Skin epidermis (tissue), 12 donors: Measurements from ENCODE around the gene MCHR1.
"Not testable (repeated sequence)": the region's sequence is repeated elsewhere in the genome, so short reads cannot be mapped to it uniquely, and the experiment has no call there.

ENCODE experiments used
- H3K27ac ChIP-seq, 21 experiments: fragments of 200-600 bp; sonication (generic) in 11 of 21; one replicate each; pipeline ENCODE4 v1.5.0; 2020; ENCODE audit warnings: mild to moderate bottlenecking in 3 of 21, inconsistent platforms in 2 of 21, moderate library complexity in 2 of 21
- H3K4me3 ChIP-seq, 7 experiments: fragments of 200-600 bp; sonication (generic) in 2 of 7; one replicate each; pipeline ENCODE4 v1.5.0; 2020; ENCODE audit warnings: inconsistent platforms in 2 of 7, mild to moderate bottlenecking in 2 of 7, moderate library complexity in 1 of 7

The MCHR1 gene

DNA sequence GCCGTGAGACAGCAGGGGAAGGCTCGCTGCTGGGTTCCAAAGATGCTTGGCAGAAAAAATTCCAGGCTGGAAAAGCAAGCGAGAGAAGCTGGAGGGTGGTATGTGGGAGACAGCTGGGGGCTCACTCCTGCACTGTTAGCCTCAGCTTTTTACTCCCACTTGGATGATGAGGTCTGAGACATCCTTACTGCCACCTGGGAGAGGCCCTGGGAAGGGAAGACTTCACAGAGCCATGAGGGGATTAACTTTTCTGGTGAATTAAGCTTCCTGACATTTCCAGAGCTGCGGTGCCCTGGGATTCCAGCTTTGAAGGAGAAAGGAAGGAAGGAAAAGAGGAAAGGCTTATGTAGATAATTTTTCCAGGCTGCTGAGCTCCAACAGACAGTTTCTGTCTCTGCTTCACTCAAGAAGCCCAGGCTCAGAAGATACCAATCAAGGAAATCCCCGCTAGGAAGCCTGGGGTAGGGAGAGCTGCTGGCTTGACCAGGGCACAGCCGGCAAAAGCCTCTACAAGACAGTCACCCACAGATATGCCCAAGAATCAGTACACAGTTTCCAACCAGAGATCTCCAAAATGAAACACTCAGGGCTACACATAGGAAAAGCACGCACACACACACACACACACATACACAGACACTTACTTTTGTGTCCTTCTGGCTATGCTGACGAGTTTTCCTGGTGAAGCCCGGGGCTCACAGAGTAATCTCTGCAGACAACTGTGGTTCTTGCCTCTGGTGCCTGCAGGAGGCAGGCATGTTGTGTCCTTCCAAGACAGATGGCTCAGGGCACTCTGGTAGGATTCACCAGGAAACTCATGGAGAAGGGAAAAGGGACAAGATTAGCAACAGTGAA lies 907 bp downstream of the MCHR1 start:
- Histone ChIP-seq H3K27ac (peak overlapping the region in 5 of 21 experiments; percentile 14 to 35 (median 18)), H3K4me3 (peak overlapping the region in 1 of 7 experiments; percentile 13)

DNA sequence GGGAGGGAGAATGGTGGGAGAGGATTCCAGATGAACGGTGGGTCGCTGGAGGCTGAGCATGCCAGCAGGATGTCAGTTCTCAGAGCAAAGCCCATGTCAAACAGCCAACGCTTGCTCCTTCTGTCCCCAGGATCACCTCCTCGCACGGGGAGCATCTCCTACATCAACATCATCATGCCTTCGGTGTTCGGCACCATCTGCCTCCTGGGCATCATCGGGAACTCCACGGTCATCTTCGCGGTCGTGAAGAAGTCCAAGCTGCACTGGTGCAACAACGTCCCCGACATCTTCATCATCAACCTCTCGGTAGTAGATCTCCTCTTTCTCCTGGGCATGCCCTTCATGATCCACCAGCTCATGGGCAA lies 1.5 kb downstream of the MCHR1 start:
- no peak overlapping the region for H3K4me3 ChIP-seq
- H3K27ac ChIP-seq = no peak overlapping the region

DNA sequence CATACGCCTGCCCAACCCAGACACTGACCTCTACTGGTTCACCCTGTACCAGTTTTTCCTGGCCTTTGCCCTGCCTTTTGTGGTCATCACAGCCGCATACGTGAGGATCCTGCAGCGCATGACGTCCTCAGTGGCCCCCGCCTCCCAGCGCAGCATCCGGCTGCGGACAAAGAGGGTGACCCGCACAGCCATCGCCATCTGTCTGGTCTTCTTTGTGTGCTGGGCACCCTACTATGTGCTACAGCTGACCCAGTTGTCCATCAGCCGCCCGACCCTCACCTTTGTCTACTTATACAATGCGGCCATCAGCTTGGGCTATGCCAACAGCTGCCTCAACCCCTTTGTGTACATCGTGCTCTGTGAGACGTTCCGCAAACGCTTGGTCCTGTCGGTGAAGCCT lies 2.2 kb downstream of the MCHR1 start:
- Histone ChIP-seq H3K27ac (no peak overlapping the region), H3K4me3 (no peak overlapping the region)

DNA sequence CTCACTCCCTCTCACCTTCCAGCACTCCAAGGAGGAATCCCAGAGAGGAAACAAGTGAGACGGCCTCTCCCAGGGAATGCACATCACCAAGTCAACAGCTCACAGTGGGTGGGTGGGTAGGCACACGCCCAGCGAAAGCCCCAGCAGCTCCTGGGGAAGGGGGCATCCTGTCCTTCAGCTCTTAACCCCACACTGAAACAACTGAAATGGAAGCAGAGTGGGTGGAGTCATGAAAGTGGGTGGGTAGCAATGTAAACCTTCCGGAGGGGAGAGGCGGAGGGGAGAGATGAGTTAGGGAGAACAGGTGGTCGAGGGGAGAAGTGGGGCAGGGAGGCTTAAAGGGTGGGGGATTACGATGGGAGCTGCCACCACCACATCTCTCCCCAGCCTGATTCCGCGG lies 5.4 kb downstream of the MCHR1 start:
- H3K27ac ChIP-seq = peak overlapping the region in 2 of 21 experiments; percentile 16 to 30

DNA sequence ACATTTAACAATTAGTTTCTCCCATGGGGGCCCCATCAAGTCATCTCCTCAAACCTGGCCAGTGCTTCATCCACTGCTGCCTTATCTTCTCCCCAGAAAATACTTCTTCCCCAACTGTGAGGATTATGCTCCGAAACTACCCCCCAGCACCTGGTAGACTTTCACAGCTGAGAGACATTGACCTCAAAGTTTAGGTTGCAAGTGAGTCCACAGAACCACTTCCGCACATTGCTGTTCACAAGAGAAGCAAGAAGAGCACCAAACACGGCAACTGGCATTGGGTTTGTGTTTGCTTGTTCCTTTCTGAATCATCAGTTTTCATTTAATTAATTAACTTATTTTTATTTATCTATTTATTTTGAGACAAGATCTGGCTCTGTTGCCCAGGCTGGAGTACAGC lies 6.1 kb downstream of the MCHR1 start:
- H3K27ac ChIP-seq = peak overlapping the region in 1 of 21 experiments; percentile 23

More for the DNA sequence above, 5.4 kb downstream of the MCHR1 start:
- no peak overlapping the region for H3K4me3 ChIP-seq

GRCh38 chr22:40687706-40688105 lies 8.4 kb downstream of the MCHR1 start:
- no peak overlapping the region for H3K27ac ChIP-seq
- no peak overlapping the region for H3K4me3 ChIP-seq

More for the DNA sequence above, 6.1 kb downstream of the MCHR1 start:
- no peak overlapping the region for H3K4me3 ChIP-seq

- no peak overlapping the region for H3K4me3 ChIP-seq
- no peak overlapping the region for H3K27ac ChIP-seq
Observed at GRCh38 chr22:40690370-40690769, 11.1 kb downstream of the MCHR1 start.

GRCh38 chr22:40691532-40691931 lies 12.2 kb downstream of the MCHR1 start:
- H3K27ac ChIP-seq = peak overlapping the region in 1 of 21 experiments; percentile 31
- H3K4me3 ChIP-seq = no peak overlapping the region

GRCh38 chr22:40694411-40694810 lies 15.1 kb downstream of the MCHR1 start:
- H3K27ac ChIP-seq = no peak overlapping the region

DNA sequence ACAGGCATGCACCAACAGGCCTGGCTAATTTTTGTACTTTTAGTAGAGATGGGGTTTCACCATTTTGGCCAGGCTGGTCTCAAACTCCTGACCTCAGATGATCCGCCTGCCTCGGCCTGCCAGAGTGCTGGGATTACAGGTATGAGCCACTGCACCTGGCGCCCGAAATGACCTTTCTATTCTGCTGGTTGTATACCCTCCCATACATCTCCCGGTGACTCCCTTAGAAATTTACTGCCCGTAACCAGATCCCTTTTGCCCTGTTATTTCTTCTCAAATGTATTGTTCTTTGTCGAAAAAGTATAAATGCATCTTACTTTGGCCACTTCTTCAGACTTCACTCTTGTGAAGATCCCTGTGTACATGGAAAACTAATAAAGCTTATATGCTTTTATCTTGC lies 22.0 kb downstream of the MCHR1 start:
- no peak overlapping the region for H3K4me3 ChIP-seq
- H3K27ac ChIP-seq = no peak overlapping the region

More at GRCh38 chr22:40694411-40694810, 15.1 kb downstream of the MCHR1 start:
- no peak overlapping the region for H3K4me3 ChIP-seq

GRCh38 chr22:40703174-40703573 lies 23.9 kb downstream of the MCHR1 start:
- Histone ChIP-seq H3K4me3 (no peak overlapping the region), H3K27ac (no peak overlapping the region)

- Histone ChIP-seq H3K4me3 (no peak overlapping the region), H3K27ac (no peak overlapping the region)
Observed at GRCh38 chr22:40703736-40704135, 24.5 kb downstream of the MCHR1 start.

DNA sequence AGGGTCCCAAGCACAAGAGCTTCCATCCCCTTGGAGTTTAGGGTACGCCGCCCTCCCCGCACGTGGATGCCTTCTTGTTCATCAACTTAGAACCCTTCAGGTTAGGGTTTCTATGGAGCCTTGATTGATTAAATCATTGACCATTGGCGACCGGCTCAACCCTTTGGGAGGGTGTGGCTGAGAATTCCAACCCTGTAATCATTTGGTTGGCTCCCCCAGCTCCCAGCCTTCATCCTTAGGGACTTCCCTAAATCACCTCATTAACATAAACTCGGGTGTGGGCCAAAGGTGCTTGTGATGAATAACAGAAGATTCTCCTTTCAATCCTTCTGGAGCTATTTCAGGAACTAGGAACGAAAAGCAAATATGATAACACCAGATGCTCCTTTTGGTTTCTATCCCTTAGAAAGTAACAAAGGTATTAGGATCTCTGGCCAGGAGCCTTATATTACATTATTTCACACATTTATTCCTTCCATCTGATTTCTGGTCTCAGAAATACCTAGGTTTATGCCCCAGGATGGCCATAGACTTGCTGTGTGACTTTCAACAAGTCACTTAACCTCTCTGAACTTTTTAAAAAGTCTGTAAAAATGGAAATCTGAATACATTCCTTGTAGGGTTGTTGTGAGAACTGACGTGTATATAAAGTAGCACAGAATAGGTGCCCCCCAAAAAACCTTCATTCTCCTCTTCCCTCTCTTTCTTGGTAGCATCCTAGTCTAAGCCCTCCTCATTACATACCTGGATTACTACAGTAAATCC lies 26.8 kb downstream of the MCHR1 start:
- H3K27ac ChIP-seq = no peak overlapping the region
- no peak overlapping the region for H3K4me3 ChIP-seq

DNA sequence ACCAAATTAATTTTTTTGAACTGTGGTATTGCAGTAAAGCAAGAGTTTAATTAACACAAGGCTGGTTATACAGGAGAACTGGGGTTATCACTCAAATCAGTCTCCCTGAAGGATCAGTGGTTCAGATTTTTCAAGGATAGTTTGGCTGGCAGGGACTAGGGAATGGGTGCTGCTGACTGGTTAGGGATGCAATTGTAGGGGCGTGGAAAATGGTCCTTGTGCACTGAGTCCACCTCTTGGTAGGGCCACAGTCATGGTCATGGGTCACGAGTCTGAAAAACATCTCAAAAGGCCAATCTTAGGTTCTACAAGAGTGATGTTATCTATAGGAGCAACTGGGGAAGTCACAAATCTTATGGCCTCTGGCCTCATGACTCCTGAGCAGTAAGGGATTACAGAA lies 27.9 kb downstream of the MCHR1 start:
- no peak overlapping the region for H3K4me3 ChIP-seq
- H3K27ac ChIP-seq = no peak overlapping the region

- Histone ChIP-seq H3K27ac (no peak overlapping the region), H3K4me3 (no peak overlapping the region)
Observed at GRCh38 chr22:40708177-40708576, 28.9 kb downstream of the MCHR1 start.

DNA sequence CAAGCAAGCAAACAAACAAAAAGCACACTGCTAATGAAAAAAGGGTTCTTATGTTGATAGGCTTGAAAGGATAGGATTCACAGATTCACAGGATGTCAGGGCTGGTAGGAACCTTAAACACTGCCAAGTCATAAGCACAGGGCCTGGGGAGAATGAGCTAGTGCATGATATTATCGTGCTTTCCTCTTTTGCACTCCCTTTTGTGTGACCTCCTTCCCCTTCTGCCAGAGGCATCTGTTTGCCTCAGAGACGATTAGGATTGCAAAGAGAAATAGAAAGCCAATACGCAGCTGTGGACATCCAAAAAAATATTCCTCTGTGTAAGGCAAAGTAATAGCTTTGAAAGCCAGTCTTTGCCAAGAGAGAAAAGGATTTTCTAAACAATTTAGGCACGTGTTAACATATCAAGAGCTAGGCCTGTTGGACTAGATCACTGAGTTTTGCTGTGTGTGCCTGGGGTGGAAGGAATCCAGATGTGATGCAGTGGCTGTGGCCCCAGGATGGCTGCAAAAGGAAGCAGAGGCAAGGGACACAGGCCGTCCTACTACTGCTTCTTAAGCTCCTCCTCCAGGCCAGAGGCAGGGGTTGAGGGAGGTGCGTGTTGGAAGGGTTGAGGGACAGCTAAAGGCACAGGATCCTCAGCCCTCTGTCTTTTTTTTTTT lies 30.6 kb downstream of the MCHR1 start:
- Histone ChIP-seq H3K4me3 (no peak overlapping the region), H3K27ac (peak overlapping the region in 10 of 21 experiments; percentile 1 to 72 (median 36))

GRCh38 chr22:40712311-40712710 lies 33.0 kb downstream of the MCHR1 start:
- Histone ChIP-seq H3K4me3 (no peak overlapping the region), H3K27ac (peak overlapping the region in 1 of 21 experiments; percentile 17)

- Histone ChIP-seq H3K4me3 (no peak overlapping the region), H3K27ac (no peak overlapping the region)
Observed at GRCh38 chr22:40714499-40715337, 35.4 kb downstream of the MCHR1 start.

- no peak overlapping the region for H3K4me3 ChIP-seq
- H3K27ac ChIP-seq = no peak overlapping the region
Observed at GRCh38 chr22:40716116-40716515, 36.8 kb downstream of the MCHR1 start.

GRCh38 chr22:40717657-40718056 lies 38.4 kb downstream of the MCHR1 start:
- H3K4me3 ChIP-seq, H3K27ac ChIP-seq: not testable (repeated sequence)
